ENCODE measurements around the gene PHF20.

PHF20 gene

GRCh38 chr20:35883778-35884540 is 112.1 kb downstream of the PHF20 start:
- DNase-seq (ENCODE audit: low spot score) (peak; percentile 100), ATAC-seq (ENCODE audit: low read depth) (peak; percentile 87)
- peaks cover 23% of the 10 kb centered on the region for H3K36me3 ChIP-seq (ENCODE audit: low read depth)
- peak overlapping the region; percentile 100 for H3K27ac ChIP-seq (ENCODE audit: poor library complexity, severe bottlenecking)
- H3K27me3 ChIP-seq (ENCODE audit: insufficient read depth, poor library complexity, severe bottlenecking), result no peaks in the 10 kb centered on the region
- H3K4me1 ChIP-seq (ENCODE audit: insufficient read depth, poor library complexity, severe bottlenecking), result peaks cover 58% of the 10 kb centered on the region
- no peaks in the 10 kb centered on the region for H3K9me3 ChIP-seq (ENCODE audit: severe bottlenecking)
- H3K4me3 ChIP-seq (ENCODE audit: severe bottlenecking), result no peak overlapping the region
- peak; percentile 100 for TF ChIP-seq CTCF (IDR thresholded peaks at IDR 0.05; ENCODE audit: poor library complexity, severe bottlenecking)

DNA sequence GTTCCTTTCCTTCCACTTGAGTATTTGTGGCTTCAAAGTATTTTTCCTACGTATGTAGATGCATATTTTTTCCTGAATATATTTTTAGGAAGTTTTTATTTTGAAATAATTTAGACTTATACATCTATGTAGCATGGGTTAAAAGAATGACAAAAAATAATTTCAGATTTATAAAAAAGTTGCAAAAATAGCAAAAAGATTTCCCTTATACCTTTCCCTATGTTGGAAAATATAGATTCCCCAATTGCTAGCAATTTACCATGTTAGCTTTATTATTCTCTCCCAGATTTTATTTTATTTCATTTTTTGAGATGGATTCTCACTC is 112.7 kb downstream of the PHF20 start:
- no peaks in the 10 kb centered on the region for H3K9me3 ChIP-seq (ENCODE audit: severe bottlenecking)
- H3K36me3 ChIP-seq (ENCODE audit: low read depth), result peaks cover 25% of the 10 kb centered on the region
- peak overlapping the region; percentile 100 for H3K27ac ChIP-seq (ENCODE audit: poor library complexity, severe bottlenecking)
- DNase-seq (ENCODE audit: low spot score), result no peak
- no peak for ATAC-seq (ENCODE audit: low read depth)
- H3K4me1 ChIP-seq (ENCODE audit: insufficient read depth, poor library complexity, severe bottlenecking), result peaks cover 53% of the 10 kb centered on the region
- TF ChIP-seq CTCF (IDR thresholded peaks at IDR 0.05; ENCODE audit: poor library complexity, severe bottlenecking), result peak; percentile 95
- H3K4me3 ChIP-seq (ENCODE audit: severe bottlenecking), result no peak overlapping the region
- no peaks in the 10 kb centered on the region for H3K27me3 ChIP-seq (ENCODE audit: insufficient read depth, poor library complexity, severe bottlenecking)

DNA sequence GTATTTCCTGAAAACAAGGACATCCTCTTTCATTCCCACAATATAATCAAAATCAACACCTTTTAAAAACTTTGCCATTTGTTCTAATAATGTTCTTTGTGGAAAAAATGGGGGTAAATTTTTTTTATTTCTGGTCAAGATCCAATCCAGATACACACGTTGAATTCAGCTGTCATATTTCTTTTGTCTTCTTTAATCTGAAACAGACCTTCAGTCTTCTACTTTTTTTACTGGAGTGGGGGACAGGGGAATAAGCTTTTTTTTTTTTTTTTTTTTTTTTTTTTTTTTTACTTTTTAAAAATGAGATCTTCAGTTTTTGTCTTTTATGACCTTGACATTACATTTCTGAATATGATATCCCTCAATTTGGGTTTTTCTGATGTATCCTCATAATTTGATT is 113.4 kb downstream of the PHF20 start:
- Histone ChIP-seq H3K36me3 (ENCODE audit: low read depth) (peaks cover 31% of the 10 kb centered on the region), H3K4me1 (ENCODE audit: insufficient read depth, poor library complexity, severe bottlenecking) (peaks cover 47% of the 10 kb centered on the region), H3K27me3 (ENCODE audit: insufficient read depth, poor library complexity, severe bottlenecking) (no peaks in the 10 kb centered on the region), H3K4me3 (ENCODE audit: severe bottlenecking) (no peak overlapping the region), H3K27ac (ENCODE audit: poor library complexity, severe bottlenecking) (peak overlapping the region; percentile 100), H3K9me3 (ENCODE audit: severe bottlenecking) (no peaks in the 10 kb centered on the region)
- no peak for ATAC-seq (ENCODE audit: low read depth)
- TF ChIP-seq CTCF (IDR thresholded peaks at IDR 0.05; ENCODE audit: poor library complexity, severe bottlenecking), result no peak
- DNase-seq (ENCODE audit: low spot score), result no peak

DNA sequence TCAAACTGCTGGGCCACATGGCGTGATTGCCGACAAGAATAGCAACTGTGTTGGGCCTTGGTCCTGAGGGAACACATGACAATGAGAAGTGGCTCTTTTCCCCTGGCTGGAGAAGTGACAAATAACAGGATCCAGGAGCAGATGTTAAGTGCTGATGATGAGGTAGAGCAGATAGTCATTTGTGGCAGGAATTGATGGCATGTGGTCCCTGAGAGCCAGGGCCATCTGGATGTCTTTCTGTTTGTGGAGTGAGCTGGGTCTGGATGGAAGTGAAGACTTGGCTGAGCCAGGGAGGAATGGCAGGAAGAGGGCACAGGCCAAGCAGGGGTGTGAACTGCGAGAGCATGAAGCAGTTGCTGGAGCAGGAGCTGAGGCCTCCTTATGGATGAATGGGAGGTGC is 114.7 kb downstream of the PHF20 start:
- ATAC-seq (ENCODE audit: low read depth), result no peak
- peaks cover 39% of the 10 kb centered on the region for H3K36me3 ChIP-seq (ENCODE audit: low read depth)
- H3K27ac ChIP-seq (ENCODE audit: poor library complexity, severe bottlenecking), result peak overlapping the region; percentile 100
- H3K4me3 ChIP-seq (ENCODE audit: severe bottlenecking), result no peak overlapping the region
- no peaks in the 10 kb centered on the region for H3K27me3 ChIP-seq (ENCODE audit: insufficient read depth, poor library complexity, severe bottlenecking)
- peaks cover 36% of the 10 kb centered on the region for H3K4me1 ChIP-seq (ENCODE audit: insufficient read depth, poor library complexity, severe bottlenecking)
- no peaks in the 10 kb centered on the region for H3K9me3 ChIP-seq (ENCODE audit: severe bottlenecking)
- TF ChIP-seq CTCF (IDR thresholded peaks at IDR 0.05; ENCODE audit: poor library complexity, severe bottlenecking), result no peak
- no peak for DNase-seq (ENCODE audit: low spot score)

DNA sequence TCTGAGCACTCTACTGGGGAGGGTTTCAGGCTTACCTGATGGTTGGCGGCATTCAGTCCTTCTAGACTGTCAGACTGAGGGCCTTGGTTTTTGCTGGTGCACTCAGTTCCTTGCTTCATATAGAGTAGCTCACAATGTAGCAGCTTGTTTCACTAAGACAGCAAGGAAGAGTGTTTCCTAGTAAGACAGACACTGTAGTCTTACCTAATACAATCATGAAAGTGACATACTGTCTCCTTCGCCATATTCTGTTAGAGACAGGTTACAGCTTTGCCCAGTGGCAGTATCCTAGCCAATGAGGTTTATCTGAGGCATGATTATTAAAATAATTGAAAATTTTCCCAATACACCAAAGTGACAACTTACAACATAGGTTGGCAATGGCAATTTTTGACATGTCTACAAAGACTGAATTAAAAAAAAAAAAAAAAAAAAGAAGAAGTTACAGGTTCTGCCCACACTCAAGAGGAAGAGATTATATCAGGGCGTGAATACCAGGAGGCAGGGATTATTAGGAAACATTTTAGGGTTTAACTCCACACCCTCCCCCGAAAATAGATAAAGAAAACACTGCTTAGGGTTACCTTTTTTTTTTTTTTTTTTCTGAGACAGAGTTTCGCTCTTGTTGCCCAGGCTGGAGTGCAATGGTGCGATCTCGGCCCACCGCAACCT is 115.7 kb downstream of the PHF20 start:
- ATAC-seq (ENCODE audit: low read depth) (no peak), DNase-seq (ENCODE audit: low spot score) (no peak)
- H3K9me3 ChIP-seq (ENCODE audit: severe bottlenecking), result no peaks in the 10 kb centered on the region
- no peaks in the 10 kb centered on the region for H3K27me3 ChIP-seq (ENCODE audit: insufficient read depth, poor library complexity, severe bottlenecking)
- no peak overlapping the region for H3K4me3 ChIP-seq (ENCODE audit: severe bottlenecking)
- H3K27ac ChIP-seq (ENCODE audit: poor library complexity, severe bottlenecking), result peak overlapping the region; percentile 100
- peaks cover 34% of the 10 kb centered on the region for H3K36me3 ChIP-seq (ENCODE audit: low read depth)
- peaks cover 26% of the 10 kb centered on the region for H3K4me1 ChIP-seq (ENCODE audit: insufficient read depth, poor library complexity, severe bottlenecking)
- TF ChIP-seq CTCF (IDR thresholded peaks at IDR 0.05; ENCODE audit: poor library complexity, severe bottlenecking), result no peak
